GM12892 (cell line): Measurements from ENCODE around the gene SNAI3.

Experiments used
- POLR2A ChIP-seq: IDR thresholded peaks from 2 replicates; pipeline ENCODE4 v1.6.1; 2011; ENCODE audit warnings: low read depth, low read length, control low read depth
- POLR2AphosphoS5 ChIP-seq: IDR thresholded peaks from 2 replicates; pipeline ENCODE4 v1.6.1; 2011; ENCODE audit warnings: low read depth, low read length, control low read depth

DNA sequence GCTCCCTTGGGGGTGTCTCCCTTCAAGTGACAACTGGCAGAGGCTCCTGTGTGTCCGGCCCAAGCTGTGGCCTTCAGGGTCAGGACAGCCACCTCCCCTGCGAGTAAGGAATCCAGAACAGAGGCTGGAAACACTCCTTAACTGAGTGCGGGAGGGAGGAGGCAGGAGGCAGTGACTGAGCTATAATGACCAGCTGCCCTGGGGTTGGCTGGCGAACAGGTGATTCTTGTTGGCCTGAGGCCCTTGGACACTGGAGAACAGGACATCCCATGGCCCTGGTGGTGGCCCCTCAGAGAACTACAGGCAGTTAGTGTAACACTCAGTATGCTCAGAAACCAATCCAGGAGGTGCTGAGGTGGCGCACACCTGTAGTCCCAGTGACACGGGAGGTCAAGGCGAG, 9.4 kb upstream of the SNAI3 start:
- TF ChIP-seq POLR2A: no peak
- TF ChIP-seq POLR2AphosphoS5: no peak
